ENCODE results near the gene ORMDL2.

GRCh38 chr12:55797550-55797949, 20.3 kb upstream of the ORMDL2 start:
- TF ChIP-seq CTCF (IDR thresholded peaks at IDR 0.05): no peak
- TF ChIP-seq POLR2A (IDR thresholded peaks at IDR 0.05): no peak

Data from esophagus squamous epithelium (tissue), 4 donors.